AG09319 (cell line): ENCODE data around the gene ARHGAP10.

Experiments used
- DNase-seq: peaks from one replicate; pipeline ENCODE4 v3.0.0-alpha.2; 2010; ENCODE audit warnings: low read depth; ENCODE audit errors: extremely low read depth
- TF ChIP-seq, protein P1 (sequence below): IDR thresholded peaks from 2 replicates; pipeline ENCODE4 v1.5.1; 2011; ENCODE audit warnings: low read depth, mild to moderate bottlenecking, inconsistent platforms, low read length, moderate library complexity

ARHGAP10 gene

DNA sequence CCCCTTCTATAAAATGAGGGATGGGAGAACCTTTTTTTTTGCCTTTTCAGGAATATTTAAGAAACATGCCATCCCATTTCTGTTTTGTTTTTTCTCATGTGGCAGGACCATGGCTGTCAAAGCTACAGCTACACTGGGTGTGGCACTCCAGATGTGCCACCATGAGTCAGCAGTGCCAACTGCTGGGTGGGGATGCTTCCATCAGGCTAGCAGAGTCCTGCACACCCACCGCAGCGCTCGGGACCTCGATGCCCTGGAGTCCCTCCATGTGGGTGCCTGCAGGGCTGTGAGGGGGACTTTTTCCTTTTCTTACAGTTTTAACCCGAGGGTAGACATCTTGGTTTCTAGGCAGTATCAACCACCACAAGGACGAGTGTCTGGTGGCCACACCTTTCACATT lies 357.7 kb downstream of the ARHGAP10 start:
- no peak for DNase-seq
- TF ChIP-seq, protein P1, sequence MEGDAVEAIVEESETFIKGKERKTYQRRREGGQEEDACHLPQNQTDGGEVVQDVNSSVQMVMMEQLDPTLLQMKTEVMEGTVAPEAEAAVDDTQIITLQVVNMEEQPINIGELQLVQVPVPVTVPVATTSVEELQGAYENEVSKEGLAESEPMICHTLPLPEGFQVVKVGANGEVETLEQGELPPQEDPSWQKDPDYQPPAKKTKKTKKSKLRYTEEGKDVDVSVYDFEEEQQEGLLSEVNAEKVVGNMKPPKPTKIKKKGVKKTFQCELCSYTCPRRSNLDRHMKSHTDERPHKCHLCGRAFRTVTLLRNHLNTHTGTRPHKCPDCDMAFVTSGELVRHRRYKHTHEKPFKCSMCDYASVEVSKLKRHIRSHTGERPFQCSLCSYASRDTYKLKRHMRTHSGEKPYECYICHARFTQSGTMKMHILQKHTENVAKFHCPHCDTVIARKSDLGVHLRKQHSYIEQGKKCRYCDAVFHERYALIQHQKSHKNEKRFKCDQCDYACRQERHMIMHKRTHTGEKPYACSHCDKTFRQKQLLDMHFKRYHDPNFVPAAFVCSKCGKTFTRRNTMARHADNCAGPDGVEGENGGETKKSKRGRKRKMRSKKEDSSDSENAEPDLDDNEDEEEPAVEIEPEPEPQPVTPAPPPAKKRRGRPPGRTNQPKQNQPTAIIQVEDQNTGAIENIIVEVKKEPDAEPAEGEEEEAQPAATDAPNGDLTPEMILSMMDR, result no peak

DNA sequence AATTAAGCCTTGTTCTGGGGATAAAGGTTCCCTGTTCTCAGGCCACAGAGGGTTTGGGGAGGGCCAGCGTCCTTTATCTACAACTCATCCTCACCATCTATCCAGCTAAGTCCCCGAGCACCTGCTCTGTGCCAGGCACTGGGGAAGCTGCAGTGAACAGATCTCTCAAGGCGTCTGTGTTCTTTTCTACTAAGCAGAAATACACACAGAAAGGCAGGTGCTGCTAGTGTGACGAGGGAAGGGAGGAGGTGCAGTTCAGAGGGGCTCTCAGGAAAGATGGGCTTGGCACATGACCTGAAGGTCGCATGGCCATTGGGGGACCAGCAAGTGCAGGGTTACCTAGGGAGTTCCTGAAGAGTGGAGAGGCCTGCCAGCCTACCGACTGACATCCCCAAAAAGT lies 358.1 kb downstream of the ARHGAP10 start:
- DNase-seq, result no peak
- TF ChIP-seq, protein P1, result no peak

DNA sequence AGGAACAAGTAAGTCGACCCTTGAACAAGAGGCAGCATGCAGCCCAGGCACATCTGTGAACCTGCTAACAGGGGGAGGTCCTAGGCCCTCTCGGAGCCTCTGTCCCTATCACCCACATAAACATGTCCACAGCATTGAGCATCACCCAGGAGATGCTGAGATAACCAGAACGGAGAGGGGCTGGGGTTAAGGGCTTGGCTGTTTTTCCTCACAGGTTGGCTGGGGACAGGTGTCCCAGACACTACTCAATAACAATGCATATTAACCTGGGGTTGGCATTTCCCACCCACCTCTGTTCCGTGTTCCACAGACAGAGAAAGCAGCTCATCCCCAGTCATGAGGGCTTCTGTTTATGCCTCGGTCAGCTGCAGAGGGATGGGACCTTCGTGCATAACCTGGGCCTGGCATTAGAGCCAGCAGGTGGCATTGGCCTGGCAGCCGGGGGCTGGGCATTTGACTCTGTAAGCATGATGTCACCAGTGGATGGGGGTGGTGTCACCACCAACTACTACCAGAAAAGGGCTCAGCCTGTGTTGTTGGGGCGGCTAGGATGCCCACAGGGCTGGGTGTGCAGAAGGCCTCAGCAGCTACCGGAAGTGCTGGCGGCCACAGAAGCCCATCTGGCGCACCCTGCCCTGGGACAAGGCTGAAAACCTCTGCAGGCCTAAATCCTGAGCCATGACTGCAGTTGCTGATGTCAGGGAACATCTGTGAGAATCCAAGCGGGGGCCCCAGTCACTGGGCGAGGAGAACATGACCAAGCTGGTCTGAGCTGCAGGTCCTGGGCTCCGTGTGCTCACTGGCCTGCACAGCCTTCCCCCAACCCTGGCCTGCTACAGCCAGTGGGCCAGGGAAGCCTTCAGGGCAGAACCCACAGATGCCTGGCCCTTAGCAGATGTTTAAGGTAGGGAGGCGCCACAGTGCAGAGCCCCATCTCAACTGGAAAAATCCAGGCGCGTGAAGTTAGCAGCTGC lies 358.9 kb downstream of the ARHGAP10 start:
- DNase-seq, result no peak
- TF ChIP-seq, protein P1, result no peak

DNA sequence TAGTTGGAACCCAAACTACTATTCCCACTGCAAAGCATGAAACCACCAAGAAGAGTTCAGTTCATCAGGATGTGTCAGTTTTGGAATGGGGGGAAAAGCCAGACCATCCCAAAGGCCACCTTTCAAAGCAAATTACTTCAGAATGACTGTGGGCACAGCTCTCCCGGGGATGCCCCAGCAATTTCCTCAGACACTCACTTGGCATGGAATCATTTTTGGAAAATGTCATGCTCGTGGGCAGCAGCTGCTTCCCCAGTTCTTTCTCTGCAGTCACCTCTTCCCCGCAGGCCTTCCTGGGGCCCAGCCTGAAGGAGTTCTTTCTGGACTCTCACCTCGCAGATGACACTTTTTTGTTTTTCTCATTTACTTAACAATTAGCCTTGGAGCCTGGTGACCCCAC lies 360.0 kb downstream of the ARHGAP10 start:
- no peak for DNase-seq
- TF ChIP-seq, protein P1, result no peak

DNA sequence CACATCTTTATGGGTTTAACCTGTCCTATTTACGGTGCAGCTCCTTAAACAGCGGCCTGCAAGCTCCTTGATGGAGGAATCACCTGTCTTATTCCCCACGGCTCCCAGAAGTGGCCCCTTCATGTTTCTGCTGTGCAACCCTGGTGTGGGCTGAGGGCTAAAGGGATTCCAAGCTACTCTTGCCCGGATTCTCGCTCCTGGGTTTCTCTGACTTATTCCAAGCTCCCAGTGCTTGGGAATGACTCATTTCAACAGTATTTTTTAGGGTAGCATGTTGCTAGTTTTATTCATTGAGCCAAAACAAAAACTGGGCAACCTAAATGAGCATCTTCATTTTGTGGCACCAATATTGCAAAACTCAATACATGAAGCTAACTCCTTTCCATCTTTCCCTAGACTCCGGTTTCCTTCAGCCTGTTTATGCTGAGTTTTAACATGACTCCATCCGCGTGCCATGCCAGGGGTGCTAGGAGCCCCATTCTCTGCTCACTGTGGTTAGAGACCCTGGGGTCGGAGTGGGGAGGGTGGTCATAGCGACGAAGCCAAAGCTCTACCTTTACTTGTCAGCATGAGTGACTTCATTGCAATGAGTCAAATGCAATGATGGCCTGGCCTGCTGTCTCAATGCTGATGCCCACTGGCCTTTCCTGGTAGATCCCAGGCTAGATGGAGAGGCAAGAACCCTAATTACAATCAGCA lies 360.6 kb downstream of the ARHGAP10 start:
- no peak for DNase-seq
- TF ChIP-seq, protein P1, result no peak

DNA sequence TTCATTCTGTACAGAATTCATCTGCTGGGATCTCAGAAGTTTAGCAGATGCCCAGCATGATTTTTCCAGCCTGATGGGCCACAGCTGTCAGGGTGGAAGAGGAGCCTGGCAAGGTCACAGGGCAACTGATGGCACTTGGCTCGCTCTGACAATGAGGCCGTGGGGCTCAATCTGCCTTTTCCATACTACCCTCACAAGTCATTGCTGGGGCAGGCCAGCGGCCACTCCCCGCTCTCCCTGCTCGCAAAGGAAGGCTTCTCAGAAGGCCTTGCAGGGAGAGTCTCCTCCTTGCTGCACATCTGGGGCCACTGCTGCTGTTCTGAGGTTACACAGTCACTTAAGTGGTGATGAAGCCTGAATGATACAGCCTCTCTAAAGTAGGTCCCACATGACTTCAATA lies 361.2 kb downstream of the ARHGAP10 start:
- TF ChIP-seq, protein P1, result no peak
- DNase-seq, result no peak

DNA sequence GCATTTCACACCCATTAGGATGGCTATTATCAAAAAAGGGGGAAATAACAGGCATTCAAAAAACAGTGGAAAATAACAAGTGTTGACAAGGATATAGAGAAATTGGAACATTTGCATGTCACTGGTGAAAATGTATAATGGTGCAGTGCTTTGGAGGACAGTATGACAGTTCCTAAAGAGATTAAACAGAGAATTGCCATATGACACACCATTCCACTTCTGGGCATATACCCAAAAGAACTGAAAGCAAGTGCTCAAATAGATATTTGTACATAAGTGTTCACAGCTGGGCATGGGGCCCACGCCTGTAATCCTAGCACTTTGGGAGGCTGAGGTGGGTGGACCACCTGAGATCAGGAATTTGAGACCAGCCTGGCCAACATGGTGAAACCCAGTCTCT lies 362.3 kb downstream of the ARHGAP10 start:
- DNase-seq, result no peak
- TF ChIP-seq, protein P1, result no peak
